SK-N-SH (cell line): ENCODE data around the gene CPEB3. TPM values are rescaled to one million over a fixed set of nuclear protein-coding genes. Genes with fewer than 3 reads are reported as not detected.
A peak's percentile ranks its signal among the peaks of the same experiment; 100 is the strongest.

Source experiments
- CTCF ChIA-PET: fragments of 300-600, 350-600 bp; formaldehyde crosslinking; extraction: SDS; loops from one replicate; lab custom pipeline; 2021; lab: Yijun Ruan, JAX
- POLR2A ChIA-PET: fragments of 350-600 bp; sonication (Branson Sonifier 250); formaldehyde crosslinking; extraction: SDS; loops from one replicate; lab custom pipeline; 2020; ENCODE audit warnings: antibody characterized with exemption, inconsistent platforms; lab: Yijun Ruan, JAX
- DNase-seq: peaks from one replicate; pipeline ENCODE4 v3.0.0; 2012
- H2AFZ ChIP-seq: fragments of 200-600 bp; sonication (generic); 2 replicates; pipeline ENCODE4 v1.8.1; 2016; ENCODE audit warnings: antibody characterized with exemption, mild to moderate bottlenecking, low read depth
- H3F3A ChIP-seq: fragments of 200-600 bp; sonication (generic); replicated peaks from 2 replicates; pipeline ENCODE3; 2016; ENCODE audit warnings: antibody characterized with exemption, mild to moderate bottlenecking; ENCODE audit not compliant: insufficient read depth
- H3K27ac ChIP-seq, 2 experiments: fragments of 200-500 bp in 1 of 2; fragments of 200-600 bp in 1 of 2; sonication (Bioruptor generic) in 1 of 2; sonication (generic), shearing (Covaris generic) in 1 of 2; 2 replicates each; pipeline versions ENCODE4 v1.5.1 to v1.6.1; 2014 to 2016; ENCODE audit warnings: low read depth in 2 of 2, inconsistent platforms in 1 of 2, low read length in 1 of 2, mild to moderate bottlenecking in 1 of 2, mixed read lengths in 1 of 2
- H3K27me3 ChIP-seq: fragments of 200-600 bp; sonication (generic), shearing (Covaris generic); 2 replicates; pipeline ENCODE4 v1.6.1; 2016; ENCODE audit warnings: mixed run types; ENCODE audit not compliant: insufficient read depth
- H3K36me3 ChIP-seq, 2 experiments: fragments of 200-500 bp in 1 of 2; fragments of 200-600 bp in 1 of 2; sonication (Bioruptor generic) in 1 of 2; sonication (generic) in 1 of 2; replicated peaks in 1 of 2; 2 replicates each; pipeline versions ENCODE3 to v1.5.1; 2014 to 2016; ENCODE audit warnings: low read length in 1 of 2, mild to moderate bottlenecking in 1 of 2; ENCODE audit not compliant: insufficient read depth in 2 of 2, control insufficient read depth in 1 of 2
- H3K4me1 ChIP-seq, 2 experiments: fragments of 200-500 bp in 1 of 2; fragments of 200-600 bp in 1 of 2; sonication (Bioruptor generic) in 1 of 2; sonication (generic), shearing (Covaris generic) in 1 of 2; 2 replicates each; pipeline versions ENCODE4 v1.5.1 to v1.6.1; 2014 to 2016; ENCODE audit warnings: low read depth in 1 of 2, low read length in 1 of 2, mixed run types in 1 of 2; ENCODE audit not compliant: insufficient read depth in 2 of 2, control insufficient read depth in 1 of 2
- H3K4me2 ChIP-seq: fragments of 200-600 bp; sonication (generic), shearing (Covaris generic); 2 replicates; pipeline ENCODE4 v1.6.1; 2017; ENCODE audit warnings: mixed run types
- H3K4me3 ChIP-seq, 2 experiments: fragments of 200-500 bp in 1 of 2; fragments of 200-600 bp in 1 of 2; sonication (Bioruptor generic) in 1 of 2; sonication (generic), shearing (Covaris generic) in 1 of 2; 2 replicates each; pipeline versions ENCODE4 v1.5.1 to v1.8.1; 2014 to 2016; ENCODE audit warnings: low read depth in 2 of 2, inconsistent platforms in 1 of 2, low read length in 1 of 2, mild to moderate bottlenecking in 1 of 2, mixed read lengths in 1 of 2, moderate library complexity in 1 of 2
- H3K79me2 ChIP-seq: fragments of 200-600 bp; sonication (generic); 2 replicates; pipeline ENCODE4 v1.8.1; 2017; ENCODE audit warnings: mild to moderate bottlenecking; ENCODE audit not compliant: insufficient read depth
- H3K9ac ChIP-seq: fragments of 200-600 bp; sonication (generic); 2 replicates; pipeline ENCODE4 v1.6.1; 2017; ENCODE audit warnings: mixed run types
- H3K9me2 ChIP-seq: fragments of 200-600 bp; sonication (generic); 2 replicates; pipeline ENCODE4 v1.6.1; 2017; ENCODE audit warnings: mixed run types
- H3K9me3 ChIP-seq: fragments of 200-600 bp; sonication (generic); 2 replicates; pipeline ENCODE4 v1.6.1; 2017; ENCODE audit warnings: mixed run types, mild to moderate bottlenecking, moderate library complexity
- H4K20me1 ChIP-seq: fragments of 200-600 bp; sonication (generic); 2 replicates; pipeline ENCODE4 v1.6.1; 2017; ENCODE audit warnings: mild to moderate bottlenecking, mixed run types; ENCODE audit not compliant: insufficient read depth
- CHD2 ChIP-seq: fragments of 150-350 bp; IDR thresholded peaks from 2 replicates; pipeline ENCODE4 v1.6.1; 2018; ENCODE audit warnings: low read length; ENCODE audit not compliant: partially characterized antibody
- ELF1 ChIP-seq: IDR thresholded peaks from 2 replicates; pipeline ENCODE4 v1.4.0; 2012
- EP300 ChIP-seq, 2 experiments: IDR thresholded peaks; 2 replicates each; pipeline versions ENCODE4 v1.4.0 to v1.6.1; 2012; ENCODE audit warnings: borderline replicate concordance in 1 of 2, low read depth in 1 of 2, low read length in 1 of 2
- EZH2phosphoT487 ChIP-seq: fragments of 200-600 bp; sonication (generic); IDR thresholded peaks from 2 replicates; pipeline ENCODE4 v1.6.1; 2017; ENCODE audit warnings: low read depth, mixed run types, mild to moderate bottlenecking, antibody characterized with exemption, moderate library complexity, borderline replicate concordance
- FOSL2 ChIP-seq: IDR thresholded peaks from 2 replicates; pipeline ENCODE4 v1.4.0; 2012; ENCODE audit warnings: low read depth, mild to moderate bottlenecking, moderate library complexity, borderline replicate concordance
- FOXM1 ChIP-seq: IDR thresholded peaks from 2 replicates; pipeline ENCODE4 v1.4.0; 2012; ENCODE audit warnings: low read depth, mild to moderate bottlenecking
- GABPA ChIP-seq: IDR thresholded peaks from 2 replicates; pipeline ENCODE4 v1.4.0; 2012; ENCODE audit warnings: low read depth, mild to moderate bottlenecking
- MEF2A ChIP-seq: IDR thresholded peaks from 2 replicates; pipeline ENCODE4 v1.4.0; 2012; ENCODE audit warnings: low read depth, borderline replicate concordance
- MXI1 ChIP-seq: IDR thresholded peaks from 2 replicates; pipeline ENCODE4 v1.6.1; 2012; ENCODE audit warnings: mild to moderate bottlenecking, low read depth, low read length, improper control_type of control experiment
- NRF1 ChIP-seq: IDR thresholded peaks from 2 replicates; pipeline ENCODE4 v1.6.1; 2012; ENCODE audit warnings: low read depth, mild to moderate bottlenecking, low read length
- POLR2AphosphoS5 ChIP-seq: IDR thresholded peaks from 2 replicates; pipeline ENCODE4 v1.6.1; 2012; ENCODE audit warnings: low read depth, low read length
- RAD21 ChIP-seq: IDR thresholded peaks from 2 replicates; pipeline ENCODE4 v1.6.1; 2012; ENCODE audit warnings: mild to moderate bottlenecking, low read length
- RCOR1 ChIP-seq: fragments of 150-350 bp; IDR thresholded peaks from 2 replicates; pipeline ENCODE4 v1.6.1; 2017; ENCODE audit warnings: antibody characterized with exemption, low read length
- RFX5 ChIP-seq: IDR thresholded peaks from 2 replicates; pipeline ENCODE4 v1.6.1; 2012; ENCODE audit warnings: mild to moderate bottlenecking, improper control_type of control experiment, low read length
- RXRA ChIP-seq: IDR thresholded peaks from 2 replicates; pipeline ENCODE4 v1.4.0; 2012; ENCODE audit warnings: low read depth, mild to moderate bottlenecking, borderline replicate concordance
- SIN3A ChIP-seq: IDR thresholded peaks from 2 replicates; pipeline ENCODE4 v1.6.1; 2012; ENCODE audit warnings: low read depth, mild to moderate bottlenecking, low read length, moderate library complexity, borderline replicate concordance
- SMC3 ChIP-seq: IDR thresholded peaks from 2 replicates; pipeline ENCODE4 v1.6.1; 2012; ENCODE audit warnings: low read depth, low read length, improper control_type of control experiment
- WGBS: methylation state at CpG from one replicate; pipeline ENCODE4 v1.1.6; 2017; ENCODE audit warnings: low lambda C conversion rate; 5-methylcytosine and 5-hydroxymethylcytosine counted together
- polyA plus RNA-seq, 3 experiments: library from polyadenylated mRNA; depleted of rRNA; stranded (reverse); fragments of >200 nt; gene quantifications; 2 replicates each; pipeline ENCODE4 v1.2.3, GENCODE V29; 2012
- TF ChIP-seq, protein P1 (sequence below): IDR thresholded peaks from 2 replicates; pipeline ENCODE4 v1.4.0; 2012; ENCODE audit warnings: low read depth, borderline replicate concordance
- TF ChIP-seq, protein P2 (sequence below): fragments of 150-350 bp; IDR thresholded peaks from 2 replicates; pipeline ENCODE4 v1.6.1; 2016; ENCODE audit warnings: mild to moderate bottlenecking, low read depth, low read length
- TF ChIP-seq, protein P3 (sequence below): IDR thresholded peaks from 2 replicates; pipeline ENCODE4 v1.6.1; 2012; ENCODE audit warnings: mild to moderate bottlenecking, low read depth, low read length, moderate library complexity
- TF ChIP-seq, protein P4 (sequence below): IDR thresholded peaks from 2 replicates; pipeline ENCODE4 v1.4.0; 2012; ENCODE audit warnings: low read depth

The CPEB3 gene
- polyA plus RNA-seq, 1 of the 3 experiments (the other 2 are of a cell fraction): 0.36 TPM

DNA sequence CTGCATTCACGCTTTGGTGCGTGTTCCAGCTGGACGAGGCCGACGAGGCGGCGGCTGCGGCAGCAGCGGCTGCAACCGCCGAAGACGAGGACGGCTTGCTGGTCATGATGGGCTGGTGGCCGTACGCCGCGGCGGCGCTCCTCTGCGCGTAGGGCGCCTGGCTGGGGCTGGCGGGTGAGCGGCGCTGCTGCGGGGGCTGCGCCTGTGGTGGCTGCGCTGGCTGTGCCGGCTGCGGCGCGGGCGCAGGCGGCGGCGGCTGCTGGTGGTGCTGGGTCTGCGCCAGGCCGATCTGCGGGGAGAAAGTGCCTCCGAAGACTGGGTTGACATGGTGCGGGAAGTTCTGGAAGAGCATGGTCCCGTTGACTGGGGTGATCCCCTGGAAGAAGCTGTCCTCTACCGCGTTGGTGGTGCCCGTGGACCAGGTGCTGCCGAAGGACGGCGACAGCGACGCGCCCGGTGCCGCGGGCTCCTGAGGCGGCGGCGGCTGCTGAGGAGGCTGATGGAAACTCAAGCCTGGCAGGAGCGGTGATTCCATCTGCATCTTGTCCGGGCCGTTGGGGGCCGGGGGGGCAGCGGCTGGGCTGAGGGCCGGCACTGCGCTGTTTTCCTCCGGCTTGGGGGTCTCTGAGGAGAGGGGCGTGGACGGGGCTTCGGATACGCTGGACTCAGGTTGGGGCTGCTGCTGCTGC, 51.1 kb downstream of the CPEB3 start:
- H3K36me3 ChIP-seq: peaks cover 0 to 3% of the 10 kb centered on the region in 2 experiments
- peak overlapping the region; percentile 52; the same call in 1 of the 2 replicates for H3K9ac ChIP-seq
- peak; percentile 86 for DNase-seq
- H3K4me1 ChIP-seq: peaks cover 0 to 18% of the 10 kb centered on the region in 2 experiments; a peak in 2 of 4 replicates
- H3K79me2 ChIP-seq: no peaks in the 10 kb centered on the region
- H3K27me3 ChIP-seq: no peaks in the 10 kb centered on the region
- no peaks in the 10 kb centered on the region for H3K9me3 ChIP-seq
- 4% methylated on average over 25 of the region's 69 CpGs for WGBS
- CTCF ChIA-PET: interaction anchor here (1.4 to 1.8 kb wide), 2 partner anchors 50 to 152 kb away, joined by 3 to 4 read pairs; partner anchors contain the start of gene CPEB3
- H3K4me2 ChIP-seq: peak overlapping the region; percentile 93
- H3F3A ChIP-seq: peaks cover 22% of the 10 kb centered on the region
- H4K20me1 ChIP-seq: no peaks in the 10 kb centered on the region
- no peaks in the 10 kb centered on the region for H3K9me2 ChIP-seq
- peak overlapping the region; percentile 91 for H2AFZ ChIP-seq
- POLR2A ChIA-PET: no interaction called here
- peak overlapping the region; percentile 65 to 81 for H3K4me3 ChIP-seq
- TF ChIP-seq SMC3 (no peak), NRF1 (peak; percentile 32)
- H3K27ac ChIP-seq: peak overlapping the region; percentile 75 to 91

DNA sequence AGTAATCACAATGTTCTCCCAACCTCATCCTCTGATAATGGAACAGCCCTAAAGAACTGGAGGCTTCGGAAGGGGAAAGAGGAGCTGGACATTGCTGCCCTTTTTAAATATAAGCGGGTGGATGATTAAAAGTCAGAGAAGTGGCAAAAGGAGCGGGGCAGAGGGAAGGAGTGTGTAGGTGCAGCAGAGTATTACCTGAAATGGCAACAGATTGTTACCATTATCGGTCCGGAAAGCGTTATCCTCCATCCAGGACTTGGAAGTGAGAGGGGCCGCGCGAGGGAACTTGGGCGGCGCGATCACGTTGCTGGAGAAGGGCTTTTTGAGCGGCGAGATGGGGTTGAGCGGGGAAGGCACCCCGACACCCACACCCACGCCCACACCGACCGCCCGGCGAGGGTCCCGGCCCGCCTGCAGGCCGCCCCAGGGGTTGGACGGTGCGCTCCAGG, 51.7 kb downstream of the CPEB3 start:
- DNase-seq: no peak
- Histone ChIP-seq H3K79me2 (no peaks in the 10 kb centered on the region), H3K4me2 (peak overlapping the region; percentile 93), H3K36me3 (peaks cover 0 to 3% of the 10 kb centered on the region in 2 experiments), H3K9me2 (no peaks in the 10 kb centered on the region), H2AFZ (no peak overlapping the region), H3K4me1 (peaks cover 0 to 18% of the 10 kb centered on the region in 2 experiments; a peak in 2 of 4 replicates), H3K9ac (no peak overlapping the region), H3K27ac (no peak overlapping the region), H4K20me1 (no peaks in the 10 kb centered on the region), H3K27me3 (no peaks in the 10 kb centered on the region), H3K9me3 (no peaks in the 10 kb centered on the region), H3K4me3 (peak overlapping the region; percentile 65 to 81), H3F3A (peaks cover 22% of the 10 kb centered on the region)
- TF ChIP-seq FOXM1 (no peak), ELF1 (no peak), NRF1 (no peak), SIN3A (no peak), FOSL2 (no peak), GABPA (no peak), MXI1 (no peak), CHD2 (no peak), MEF2A (no peak), EZH2phosphoT487 (no peak), RCOR1 (no peak), RAD21 (no peak), POLR2AphosphoS5 (no peak), RXRA (no peak), RFX5 (no peak), EP300 (IDR thresholded peaks at IDR 0.05; ENCODE audit: borderline replicate concordance in 1 of 2, low read depth in 1 of 2, low read length in 1 of 2) (no peak)
- TF ChIP-seq, protein P1, sequence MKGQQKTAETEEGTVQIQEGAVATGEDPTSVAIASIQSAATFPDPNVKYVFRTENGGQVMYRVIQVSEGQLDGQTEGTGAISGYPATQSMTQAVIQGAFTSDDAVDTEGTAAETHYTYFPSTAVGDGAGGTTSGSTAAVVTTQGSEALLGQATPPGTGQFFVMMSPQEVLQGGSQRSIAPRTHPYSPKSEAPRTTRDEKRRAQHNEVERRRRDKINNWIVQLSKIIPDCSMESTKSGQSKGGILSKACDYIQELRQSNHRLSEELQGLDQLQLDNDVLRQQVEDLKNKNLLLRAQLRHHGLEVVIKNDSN: no peak
- TF ChIP-seq, protein P2, sequence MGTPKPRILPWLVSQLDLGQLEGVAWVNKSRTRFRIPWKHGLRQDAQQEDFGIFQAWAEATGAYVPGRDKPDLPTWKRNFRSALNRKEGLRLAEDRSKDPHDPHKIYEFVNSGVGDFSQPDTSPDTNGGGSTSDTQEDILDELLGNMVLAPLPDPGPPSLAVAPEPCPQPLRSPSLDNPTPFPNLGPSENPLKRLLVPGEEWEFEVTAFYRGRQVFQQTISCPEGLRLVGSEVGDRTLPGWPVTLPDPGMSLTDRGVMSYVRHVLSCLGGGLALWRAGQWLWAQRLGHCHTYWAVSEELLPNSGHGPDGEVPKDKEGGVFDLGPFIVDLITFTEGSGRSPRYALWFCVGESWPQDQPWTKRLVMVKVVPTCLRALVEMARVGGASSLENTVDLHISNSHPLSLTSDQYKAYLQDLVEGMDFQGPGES: no peak
- TF ChIP-seq, protein P3, sequence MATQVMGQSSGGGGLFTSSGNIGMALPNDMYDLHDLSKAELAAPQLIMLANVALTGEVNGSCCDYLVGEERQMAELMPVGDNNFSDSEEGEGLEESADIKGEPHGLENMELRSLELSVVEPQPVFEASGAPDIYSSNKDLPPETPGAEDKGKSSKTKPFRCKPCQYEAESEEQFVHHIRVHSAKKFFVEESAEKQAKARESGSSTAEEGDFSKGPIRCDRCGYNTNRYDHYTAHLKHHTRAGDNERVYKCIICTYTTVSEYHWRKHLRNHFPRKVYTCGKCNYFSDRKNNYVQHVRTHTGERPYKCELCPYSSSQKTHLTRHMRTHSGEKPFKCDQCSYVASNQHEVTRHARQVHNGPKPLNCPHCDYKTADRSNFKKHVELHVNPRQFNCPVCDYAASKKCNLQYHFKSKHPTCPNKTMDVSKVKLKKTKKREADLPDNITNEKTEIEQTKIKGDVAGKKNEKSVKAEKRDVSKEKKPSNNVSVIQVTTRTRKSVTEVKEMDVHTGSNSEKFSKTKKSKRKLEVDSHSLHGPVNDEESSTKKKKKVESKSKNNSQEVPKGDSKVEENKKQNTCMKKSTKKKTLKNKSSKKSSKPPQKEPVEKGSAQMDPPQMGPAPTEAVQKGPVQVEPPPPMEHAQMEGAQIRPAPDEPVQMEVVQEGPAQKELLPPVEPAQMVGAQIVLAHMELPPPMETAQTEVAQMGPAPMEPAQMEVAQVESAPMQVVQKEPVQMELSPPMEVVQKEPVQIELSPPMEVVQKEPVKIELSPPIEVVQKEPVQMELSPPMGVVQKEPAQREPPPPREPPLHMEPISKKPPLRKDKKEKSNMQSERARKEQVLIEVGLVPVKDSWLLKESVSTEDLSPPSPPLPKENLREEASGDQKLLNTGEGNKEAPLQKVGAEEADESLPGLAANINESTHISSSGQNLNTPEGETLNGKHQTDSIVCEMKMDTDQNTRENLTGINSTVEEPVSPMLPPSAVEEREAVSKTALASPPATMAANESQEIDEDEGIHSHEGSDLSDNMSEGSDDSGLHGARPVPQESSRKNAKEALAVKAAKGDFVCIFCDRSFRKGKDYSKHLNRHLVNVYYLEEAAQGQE: no peak
- TF ChIP-seq, protein P4, sequence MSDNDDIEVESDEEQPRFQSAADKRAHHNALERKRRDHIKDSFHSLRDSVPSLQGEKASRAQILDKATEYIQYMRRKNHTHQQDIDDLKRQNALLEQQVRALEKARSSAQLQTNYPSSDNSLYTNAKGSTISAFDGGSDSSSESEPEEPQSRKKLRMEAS: no peak
- WGBS: 72% methylated on average over 24 of the region's 27 CpGs
- ChIA-PET CTCF (interaction anchor here (0.9 kb wide), 1 partner anchor 152 kb away, joined by 3 read pairs; no protein-coding TSS in a partner anchor), POLR2A (no interaction called here)
